Neural progenitor cell (in vitro differentiated cells): ENCODE results near the gene DOK7. TPM values are rescaled to one million over a fixed set of nuclear protein-coding genes. Genes with fewer than 3 reads are reported as not detected.

ENCODE experiments used
- DNase-seq: peaks from one replicate; pipeline ENCODE4 v3.0.0-alpha.2; 2016; ENCODE audit warnings: low spot score
- H2AFZ ChIP-seq: fragments of 200-600 bp; sonication (generic); replicated peaks from 2 replicates; pipeline ENCODE4 v1.6.1; 2016; ENCODE audit warnings: antibody characterized with exemption
- H3F3A ChIP-seq: fragments of 200-600 bp; sonication (generic); 2 replicates; pipeline ENCODE4 v1.6.1; 2016; ENCODE audit warnings: antibody characterized with exemption, low read depth
- H3K27ac ChIP-seq: fragments of 200-600 bp; sonication (generic); 2 replicates; pipeline ENCODE4 v1.5.1; 2016; ENCODE audit warnings: mild to moderate bottlenecking
- H3K27me3 ChIP-seq: fragments of 200-600 bp; sonication (generic); 2 replicates; pipeline ENCODE4 v1.6.1; 2016; ENCODE audit warnings: mild to moderate bottlenecking, moderate library complexity
- H3K36me3 ChIP-seq: fragments of 200-600 bp; sonication (generic); 2 replicates; pipeline ENCODE4 v1.5.1; 2016
- H3K4me1 ChIP-seq: fragments of 200-600 bp; sonication (generic); 2 replicates; pipeline ENCODE4 v1.6.1; 2016; ENCODE audit warnings: mixed run types
- H3K4me2 ChIP-seq: fragments of 200-600 bp; sonication (generic); 2 replicates; pipeline ENCODE4 v1.6.1; 2016
- H3K4me3 ChIP-seq: fragments of 200-600 bp; sonication (generic); 2 replicates; pipeline ENCODE4 v1.5.1; 2016
- H3K79me2 ChIP-seq: fragments of 200-600 bp; sonication (generic); 2 replicates; pipeline ENCODE4 v1.6.1; 2016; ENCODE audit warnings: low read depth
- H3K9ac ChIP-seq: fragments of 200-600 bp; sonication (generic); 2 replicates; pipeline ENCODE4 v1.6.1; 2016
- H3K9me3 ChIP-seq: fragments of 200-600 bp; sonication (generic); 2 replicates; pipeline ENCODE4 v1.5.1; 2016; ENCODE audit warnings: low read depth
- H4K20me1 ChIP-seq: fragments of 200-600 bp; sonication (generic); 2 replicates; pipeline ENCODE4 v1.6.1; 2016; ENCODE audit warnings: low read depth
- H3K27ac Mint-ChIP-seq: 3 replicates; pipeline ENCODE4 v1.8.0; 2021; ENCODE audit warnings: mixed read lengths
- H3K27me3 Mint-ChIP-seq: 2 replicates; pipeline ENCODE4 v1.8.0; 2022; ENCODE audit warnings: low read depth, mild to moderate bottlenecking, inconsistent platforms, moderate library complexity, mixed read lengths; ENCODE audit not compliant: insufficient read depth
- H3K36me3 Mint-ChIP-seq: 3 replicates; pipeline ENCODE4 v1.8.0; 2021; ENCODE audit warnings: mixed read lengths
- H3K4me1 Mint-ChIP-seq: 3 replicates; pipeline ENCODE4 v1.8.0; 2021; ENCODE audit warnings: mixed read lengths
- H3K4me3 Mint-ChIP-seq: 3 replicates; pipeline ENCODE4 v1.8.0; 2021; ENCODE audit warnings: mild to moderate bottlenecking, moderate library complexity, mixed read lengths
- H3K9me3 Mint-ChIP-seq: 3 replicates; pipeline ENCODE4 v1.8.0; 2020; ENCODE audit warnings: mixed read lengths
- CTCF ChIP-seq: fragments of 200-600 bp; sonication (generic); IDR thresholded peaks from 2 replicates; pipeline ENCODE4 v1.5.1; 2017; ENCODE audit warnings: antibody characterized with exemption, mild to moderate bottlenecking
- EZH2 ChIP-seq: fragments of 200-600 bp; sonication (generic); IDR thresholded peaks from 2 replicates; pipeline ENCODE4 v1.6.1; 2017; ENCODE audit warnings: antibody characterized with exemption, mild to moderate bottlenecking, moderate library complexity
- EZH2phosphoT487 ChIP-seq: fragments of 200-600 bp; sonication (generic); IDR thresholded peaks from 2 replicates; pipeline ENCODE4 v1.6.1; 2017; ENCODE audit warnings: antibody characterized with exemption
- total RNA-seq: library from RNA; depleted of rRNA; stranded (reverse); fragments of >200 nt; gene quantifications from 2 replicates; pipeline ENCODE4 v1.2.3, GENCODE V29; 2015; ENCODE audit warnings: low replicate concordance

Gene DOK7
- total RNA-seq, 1 donor from 2014 or later: not detected

GRCh38 chr4:3516061-3516835 lies 53.1 kb downstream of the DOK7 start:
- no peak for DNase-seq
- no peaks in the 10 kb centered on the region for H3K9me3 Mint-ChIP-seq
- H3K27me3 ChIP-seq: no peaks in the 10 kb centered on the region
- no peaks in the 10 kb centered on the region for H3K79me2 ChIP-seq
- H3K36me3 Mint-ChIP-seq: peaks cover 32% of the 10 kb centered on the region
- no peak overlapping the region for H3K4me2 ChIP-seq
- H3K27ac ChIP-seq: no peak overlapping the region
- no peak overlapping the region for H3K4me3 ChIP-seq
- TF ChIP-seq EZH2 (no peak), CTCF (no peak), EZH2phosphoT487 (no peak)
- no peak overlapping the region for H3K4me3 Mint-ChIP-seq
- H3K4me1 ChIP-seq: no peaks in the 10 kb centered on the region
- H3K27me3 Mint-ChIP-seq: no peaks in the 10 kb centered on the region
- H4K20me1 ChIP-seq: peaks cover 26% of the 10 kb centered on the region
- H2AFZ ChIP-seq: no peak overlapping the region
- H3K9ac ChIP-seq: no peak overlapping the region
- H3K27ac Mint-ChIP-seq: peak overlapping the region; percentile 14
- no peaks in the 10 kb centered on the region for H3F3A ChIP-seq
- no peaks in the 10 kb centered on the region for H3K9me3 ChIP-seq
- no peaks in the 10 kb centered on the region for H3K4me1 Mint-ChIP-seq
- no peaks in the 10 kb centered on the region for H3K36me3 ChIP-seq

- Mint-ChIP-seq H3K36me3 (peaks cover 34% of the 10 kb centered on the region), H3K9me3 (no peaks in the 10 kb centered on the region), H3K4me1 (no peaks in the 10 kb centered on the region), H3K4me3 (no peak overlapping the region), H3K27me3 (no peaks in the 10 kb centered on the region), H3K27ac (no peak overlapping the region)
- Histone ChIP-seq H3K36me3 (no peaks in the 10 kb centered on the region), H3K27ac (no peak overlapping the region), H3K9ac (no peak overlapping the region), H3K79me2 (no peaks in the 10 kb centered on the region), H3K9me3 (no peaks in the 10 kb centered on the region), H3K27me3 (no peaks in the 10 kb centered on the region), H3F3A (no peaks in the 10 kb centered on the region), H4K20me1 (peaks cover 30% of the 10 kb centered on the region), H3K4me2 (no peak overlapping the region), H2AFZ (no peak overlapping the region), H3K4me1 (no peaks in the 10 kb centered on the region), H3K4me3 (no peak overlapping the region)
- TF ChIP-seq EZH2phosphoT487 (no peak), CTCF (no peak), EZH2 (no peak)
- DNase-seq: no peak
Observed at GRCh38 chr4:3516836-3517730, 54.0 kb downstream of the DOK7 start.

GRCh38 chr4:3517731-3518510 lies 54.8 kb downstream of the DOK7 start:
- no peaks in the 10 kb centered on the region for H3K27me3 Mint-ChIP-seq
- H3K4me1 Mint-ChIP-seq: no peaks in the 10 kb centered on the region
- Histone ChIP-seq H3K4me1 (no peaks in the 10 kb centered on the region), H3K9me3 (no peaks in the 10 kb centered on the region), H3K4me3 (no peak overlapping the region), H3K79me2 (no peaks in the 10 kb centered on the region), H3K36me3 (no peaks in the 10 kb centered on the region), H3F3A (no peaks in the 10 kb centered on the region), H3K9ac (no peak overlapping the region), H3K27me3 (no peaks in the 10 kb centered on the region), H3K27ac (no peak overlapping the region), H4K20me1 (peaks cover 36% of the 10 kb centered on the region), H3K4me2 (no peak overlapping the region), H2AFZ (no peak overlapping the region)
- H3K27ac Mint-ChIP-seq: no peak overlapping the region
- peaks cover 28% of the 10 kb centered on the region for H3K36me3 Mint-ChIP-seq
- no peak overlapping the region for H3K4me3 Mint-ChIP-seq
- DNase-seq: no peak
- TF ChIP-seq EZH2 (no peak), EZH2phosphoT487 (no peak), CTCF (no peak)
- H3K9me3 Mint-ChIP-seq: no peaks in the 10 kb centered on the region
